Measurements from ENCODE around the gene FAM234B.

- TF ChIP-seq CTCF (IDR thresholded peaks at IDR 0.05; ENCODE audit: low read depth, low read length) = no peak
- TF ChIP-seq MAX (IDR thresholded peaks at IDR 0.05; ENCODE audit: low read depth, low read length) = no peak
Observed at GRCh38 chr12:13085968-13086686, 41.9 kb downstream of the FAM234B start.

All from NB4 (cell line).